Caco-2 (cell line): ENCODE data around the gene SLC35F2. TPM values are rescaled to one million over a fixed set of nuclear protein-coding genes. Genes with fewer than 3 reads are reported as not detected.

Source experiments
- BruUV-seq: library from RNA; stranded (reverse); fragments of 400-500 nt; replicated peaks from 2 replicates; lab custom pipeline; 2021; lab: Mats Ljungman, UMichigan
- CTCF ChIA-PET: fragments of 300-600 bp; sonication (Branson Sonifier 250); formaldehyde crosslinking; loops from one replicate; lab custom pipeline; 2022; ENCODE audit warnings: antibody characterized with exemption; lab: Charles Lee
- POLR2A ChIA-PET: fragments of 300-600 bp; sonication (Branson Sonifier 250); formaldehyde crosslinking; loops from one replicate; lab custom pipeline; 2022; ENCODE audit warnings: antibody characterized with exemption; lab: Charles Lee
- DNase-seq, 2 experiments: peaks; one replicate each; pipeline versions ENCODE4 v3.0.0 to v3.0.0-alpha.2; 2020 to 2022
- H3K27me3 ChIP-seq: replicated peaks from 2 replicates; pipeline ENCODE4 v1.6.0; 2011; ENCODE audit warnings: low read length; ENCODE audit not compliant: control insufficient read depth, insufficient read depth
- H3K36me3 ChIP-seq: 2 replicates; pipeline ENCODE4 v1.5.1; 2011; ENCODE audit warnings: low read length; ENCODE audit not compliant: control insufficient read depth, insufficient read depth
- H3K4me1 ChIP-seq: fragments of 250-450 bp; sonication (Bioruptor Pico); 2 replicates; pipeline ENCODE4 v1.5.1; 2020; ENCODE audit warnings: mild to moderate bottlenecking
- H3K4me3 ChIP-seq: 2 replicates; pipeline ENCODE4 v1.5.1; 2011; ENCODE audit warnings: low read depth, mild to moderate bottlenecking, control low read depth, low read length
- H3K9me3 ChIP-seq: fragments of 250-450 bp; sonication (Bioruptor Pico); 2 replicates; pipeline ENCODE4 v1.5.1; 2020; ENCODE audit warnings: mild to moderate bottlenecking, moderate library complexity
- H3K27ac Mint-ChIP-seq: one replicate; pipeline ENCODE4 v1.8.0; 2022; ENCODE audit warnings: mixed read lengths; ENCODE audit not compliant: unreplicated experiment
- H3K27me3 Mint-ChIP-seq: one replicate; pipeline ENCODE4 v1.8.0; 2022; ENCODE audit warnings: mixed read lengths; ENCODE audit not compliant: insufficient read depth, unreplicated experiment
- H3K36me3 Mint-ChIP-seq: one replicate; pipeline ENCODE4 v1.8.0; 2022; ENCODE audit warnings: mild to moderate bottlenecking, mixed read lengths; ENCODE audit not compliant: insufficient read depth, unreplicated experiment
- H3K4me1 Mint-ChIP-seq: one replicate; pipeline ENCODE4 v1.8.0; 2022; ENCODE audit warnings: low read depth, mixed read lengths; ENCODE audit not compliant: unreplicated experiment
- H3K4me3 Mint-ChIP-seq: one replicate; pipeline ENCODE4 v1.8.0; 2022; ENCODE audit warnings: mild to moderate bottlenecking, moderate library complexity, mixed read lengths; ENCODE audit not compliant: unreplicated experiment
- H3K9me3 Mint-ChIP-seq: one replicate; pipeline ENCODE4 v1.8.0; 2022; ENCODE audit warnings: mixed read lengths; ENCODE audit not compliant: unreplicated experiment
- CTCF ChIP-seq, 2 experiments: fragments of 200-600 bp in 1 of 2; IDR thresholded peaks; 1 replicate in 1 of 2; 2 replicates in 1 of 2; pipeline versions ENCODE4 v1.5.1 to v1.8.0; 2011 to 2022; ENCODE audit warnings: antibody characterized with exemption in 1 of 2, control low read depth in 1 of 2, inconsistent platforms in 1 of 2, low read depth in 1 of 2, low read length in 1 of 2, mild to moderate bottlenecking in 1 of 2, moderate library complexity in 1 of 2; ENCODE audit not compliant: insufficient read depth in 1 of 2, severe bottlenecking in 1 of 2, unreplicated experiment in 1 of 2
- intact Hi-C: fragments of 100-400 bp; cut with micrococcal nuclease; formaldehyde crosslinking; loops from one replicate; pipeline ENCODE4 v1.10.0; 2022; ENCODE audit not compliant: unreplicated experiment
- total RNA-seq: library from RNA; stranded (reverse); gene quantifications from 2 replicates; pipeline ENCODE4 v1.2.3, GENCODE V29; 2022

SLC35F2 gene
- total RNA-seq, 1 experiment from 2014 or later = 44.9 TPM

DNA sequence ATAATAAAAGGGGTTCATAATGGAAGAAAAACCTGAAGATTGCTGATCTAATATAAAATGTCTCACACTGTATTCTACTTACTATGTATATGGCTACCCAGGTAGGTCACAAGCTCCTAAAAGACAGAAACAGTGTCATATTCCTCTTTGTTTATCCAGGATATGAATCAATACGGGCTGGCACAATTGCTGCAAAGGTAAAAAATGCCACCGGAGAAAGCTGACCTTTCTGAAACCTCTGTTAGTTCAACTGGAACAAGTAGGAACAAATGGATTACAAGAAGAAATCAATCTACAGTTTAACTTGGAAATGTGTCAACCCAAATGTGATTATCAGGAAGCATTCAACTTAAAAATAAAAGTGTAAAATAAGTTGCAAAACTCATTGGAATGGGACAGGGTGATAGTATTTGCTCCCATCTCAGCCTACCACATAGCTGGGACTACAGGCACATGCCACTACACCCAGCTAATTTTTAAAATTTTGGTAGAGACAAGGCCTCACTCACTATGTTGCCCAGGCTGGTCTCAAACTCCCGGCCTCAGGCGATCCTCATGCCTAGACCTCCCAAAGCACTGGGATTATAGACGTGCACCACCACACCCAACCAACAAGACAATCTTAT, 27.6 kb downstream of the SLC35F2 start:
- peaks cover 5% of the 10 kb centered on the region for H3K36me3 Mint-ChIP-seq
- no peak overlapping the region for H3K4me3 ChIP-seq
- H3K9me3 ChIP-seq = no peaks in the 10 kb centered on the region
- ChIA-PET CTCF (no interaction called here), POLR2A (no interaction called here)
- peaks cover 36% of the 10 kb centered on the region for H3K4me1 ChIP-seq
- TF ChIP-seq CTCF (IDR thresholded peaks at IDR 0.05; ENCODE audit: insufficient read depth in 1 of 2, low read depth in 1 of 2, low read length in 1 of 2, severe bottlenecking in 1 of 2, unreplicated experiment in 1 of 2) = no peak
- H3K4me3 Mint-ChIP-seq = no peak overlapping the region
- BruUV-seq = no TSS peak
- intact Hi-C loops = no loop called here
- H3K27me3 Mint-ChIP-seq = no peaks in the 10 kb centered on the region
- no peak overlapping the region for H3K27ac Mint-ChIP-seq
- no peaks in the 10 kb centered on the region for H3K36me3 ChIP-seq
- H3K9me3 Mint-ChIP-seq = no peaks in the 10 kb centered on the region
- peaks cover 40% of the 10 kb centered on the region for H3K4me1 Mint-ChIP-seq
- DNase-seq = no peak
- H3K27me3 ChIP-seq = no peaks in the 10 kb centered on the region

- no peaks in the 10 kb centered on the region for H3K9me3 ChIP-seq
- DNase-seq = no peak
- Mint-ChIP-seq H3K9me3 (no peaks in the 10 kb centered on the region), H3K27me3 (no peaks in the 10 kb centered on the region), H3K4me1 (peaks cover 5% of the 10 kb centered on the region), H3K36me3 (no peaks in the 10 kb centered on the region), H3K27ac (no peak overlapping the region), H3K4me3 (no peak overlapping the region)
- ChIA-PET POLR2A (no interaction called here), CTCF (no interaction called here)
- H3K36me3 ChIP-seq = no peaks in the 10 kb centered on the region
- BruUV-seq = no TSS peak
- no peak overlapping the region for H3K4me3 ChIP-seq
- intact Hi-C loops = no loop called here
- H3K27me3 ChIP-seq = no peaks in the 10 kb centered on the region
- no peak for TF ChIP-seq CTCF (IDR thresholded peaks at IDR 0.05; ENCODE audit: insufficient read depth in 1 of 2, low read depth in 1 of 2, low read length in 1 of 2, severe bottlenecking in 1 of 2, unreplicated experiment in 1 of 2)
- 0 out of 2 replicates have a peak, but pooled peaks cover 3% of the 10 kb centered on the region for H3K4me1 ChIP-seq
Measured at GRCh38 chr11:107827041-107827440, 31.5 kb downstream of the SLC35F2 start.

- POLR2A ChIA-PET = interaction anchor here (0.7 kb wide), 1 partner anchor 25 kb away, joined by 4 read pairs; no protein-coding TSS in a partner anchor
- Histone ChIP-seq H3K27me3 (no peaks in the 10 kb centered on the region), H3K9me3 (no peaks in the 10 kb centered on the region), H3K4me3 (no peak overlapping the region), H3K4me1 (0 out of 2 replicates have a peak, but pooled peaks cover 1% of the 10 kb centered on the region), H3K36me3 (no peaks in the 10 kb centered on the region)
- H3K27me3 Mint-ChIP-seq = no peaks in the 10 kb centered on the region
- H3K27ac Mint-ChIP-seq = no peak overlapping the region
- no peaks in the 10 kb centered on the region for H3K36me3 Mint-ChIP-seq
- intact Hi-C loops = no loop called here
- no peaks in the 10 kb centered on the region for H3K4me1 Mint-ChIP-seq
- H3K9me3 Mint-ChIP-seq = no peaks in the 10 kb centered on the region
- DNase-seq = no peak
- CTCF ChIA-PET = no interaction called here
- TF ChIP-seq CTCF (IDR thresholded peaks at IDR 0.05; ENCODE audit: insufficient read depth in 1 of 2, low read depth in 1 of 2, low read length in 1 of 2, severe bottlenecking in 1 of 2, unreplicated experiment in 1 of 2) = no peak
- BruUV-seq = no TSS peak
- H3K4me3 Mint-ChIP-seq = no peak overlapping the region
Measured at GRCh38 chr11:107825875-107826274, 32.7 kb downstream of the SLC35F2 start.
